Activated CD8-positive, alpha-beta T cell treated with anti-CD3 and anti-CD28 coated beads, Interleukin-2, amount 10 ng/mL, durations not matched to agents 7 days and 5 days (primary cell): ENCODE results near the gene ADAMTS1. TPM values are rescaled to one million over a fixed set of nuclear protein-coding genes. Genes with fewer than 3 reads are reported as not detected.

Source experiments
- ATAC-seq: fragments of 150-1000 bp; cut with Tn5 transposase; one replicate; pipeline ENCODE4 v1.10.0; 2021; ENCODE audit warnings: moderate library complexity
- CTCF ChIA-PET: fragments of 350-600 bp; sonication (Branson Sonifier 250); formaldehyde crosslinking; loops from one replicate; lab custom pipeline; 2021; ENCODE audit warnings: antibody characterized with exemption; lab: Charles Lee
- POLR2A ChIA-PET: fragments of 350-600 bp; sonication (Branson Sonifier 250); formaldehyde crosslinking; loops from one replicate; lab custom pipeline; 2021; ENCODE audit warnings: antibody characterized with exemption; lab: Charles Lee
- DNase-seq: peaks from one replicate; pipeline ENCODE4 v3.0.0-alpha.2; 2020
- H3K27ac Mint-ChIP-seq: one replicate; pipeline ENCODE4 v1.8.0; 2021; ENCODE audit warnings: mild to moderate bottlenecking, mixed read lengths
- H3K27me3 Mint-ChIP-seq: one replicate; pipeline ENCODE4 v1.8.0; 2021; ENCODE audit warnings: low read depth, mixed read lengths
- H3K36me3 Mint-ChIP-seq: one replicate; pipeline ENCODE4 v1.8.0; 2021; ENCODE audit warnings: low read depth, mixed read lengths
- H3K4me1 Mint-ChIP-seq: one replicate; pipeline ENCODE4 v1.8.0; 2021; ENCODE audit warnings: low read depth, mixed read lengths
- H3K4me3 Mint-ChIP-seq: one replicate; pipeline ENCODE4 v1.8.0; 2021; ENCODE audit warnings: mild to moderate bottlenecking, mixed read lengths
- H3K9me3 Mint-ChIP-seq: one replicate; pipeline ENCODE4 v1.8.0; 2022; ENCODE audit warnings: mixed read lengths; ENCODE audit not compliant: insufficient read depth
- total RNA-seq, 2 experiments: library from RNA; stranded (reverse); gene quantifications; one replicate each; pipeline ENCODE4 v1.2.3, GENCODE V29; 2021

ADAMTS1 gene
- total RNA-seq, 2 experiments from 2014 or later, result 0.99 to 1.4 TPM

DNA sequence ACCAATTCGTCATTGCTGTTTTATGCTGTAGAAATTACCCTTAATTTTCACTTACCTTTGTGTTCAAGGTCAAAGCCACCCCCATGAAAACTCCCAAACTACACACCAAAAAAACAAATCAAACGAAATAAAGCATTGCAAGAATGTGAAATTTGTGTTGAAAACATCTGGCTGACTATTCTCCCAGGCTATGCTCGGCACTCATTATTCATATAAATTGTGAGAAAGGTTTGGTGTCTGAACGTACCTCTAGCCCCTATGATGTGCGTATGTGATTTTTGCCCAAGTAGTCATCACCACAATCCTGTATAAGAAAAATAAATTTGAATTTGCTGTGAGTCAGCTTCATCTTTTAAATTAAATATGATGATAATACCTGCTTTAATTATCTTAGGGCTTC lies 34.9 kb downstream of the ADAMTS1 start:
- DNase-seq (no peak), ATAC-seq (no peak)
- ChIA-PET POLR2A (no interaction called here), CTCF (no interaction called here)
- Mint-ChIP-seq H3K27ac (no peak overlapping the region), H3K27me3 (peaks cover 2% of the 10 kb centered on the region), H3K4me3 (no peak overlapping the region), H3K4me1 (no peaks in the 10 kb centered on the region), H3K9me3 (no peaks in the 10 kb centered on the region), H3K36me3 (no peaks in the 10 kb centered on the region)

DNA sequence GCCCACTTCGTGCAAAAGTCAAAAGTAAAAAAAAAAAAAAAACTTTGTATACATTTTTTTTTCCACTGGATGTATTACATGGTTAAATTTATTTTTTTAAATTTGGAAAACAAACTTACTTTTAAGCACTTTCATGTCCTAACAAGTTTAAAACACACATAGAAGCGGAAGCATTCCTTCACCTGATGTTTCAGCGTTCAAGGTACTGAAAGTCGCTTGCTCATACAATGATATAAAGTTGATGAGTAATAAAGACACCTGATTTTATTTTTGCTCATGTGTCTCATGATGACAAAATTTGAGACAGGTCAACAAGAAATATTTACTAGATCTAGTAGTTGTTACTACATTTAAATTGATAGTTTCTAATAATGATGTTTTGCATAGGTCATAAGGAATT lies 35.5 kb downstream of the ADAMTS1 start:
- ChIA-PET CTCF (no interaction called here), POLR2A (no interaction called here)
- no peaks in the 10 kb centered on the region for H3K36me3 Mint-ChIP-seq
- no peak for ATAC-seq
- H3K27me3 Mint-ChIP-seq, result peaks cover 2% of the 10 kb centered on the region
- H3K27ac Mint-ChIP-seq, result no peak overlapping the region
- H3K4me1 Mint-ChIP-seq, result no peaks in the 10 kb centered on the region
- no peak for DNase-seq
- no peak overlapping the region for H3K4me3 Mint-ChIP-seq
- H3K9me3 Mint-ChIP-seq, result no peaks in the 10 kb centered on the region

DNA sequence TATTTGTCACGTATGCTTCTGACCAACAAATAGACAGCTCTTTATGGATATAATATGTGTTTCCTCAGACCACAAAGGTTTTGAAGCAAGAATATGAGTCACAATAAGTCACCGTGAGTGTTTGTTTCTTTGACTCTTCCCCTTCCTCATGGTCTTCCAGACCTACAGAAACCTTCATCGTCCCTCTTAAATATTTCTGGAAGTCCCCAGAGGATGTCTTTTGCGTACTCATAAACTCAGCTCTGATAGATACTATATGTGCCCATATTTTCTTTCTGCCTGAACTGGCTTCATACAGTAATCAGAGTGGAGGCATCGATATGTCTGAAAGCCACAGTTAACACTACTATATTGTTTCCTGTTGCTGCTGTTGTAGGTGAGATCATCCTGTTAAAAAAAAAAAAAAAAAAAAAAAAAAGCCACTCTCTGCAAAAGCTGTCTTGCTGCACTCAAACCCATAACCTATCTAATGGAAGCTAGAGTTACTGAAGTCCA lies 38.4 kb downstream of the ADAMTS1 start:
- ATAC-seq (no peak), DNase-seq (no peak)
- Mint-ChIP-seq H3K4me1 (no peaks in the 10 kb centered on the region), H3K27me3 (peaks cover 2% of the 10 kb centered on the region), H3K4me3 (no peak overlapping the region), H3K36me3 (no peaks in the 10 kb centered on the region), H3K27ac (no peak overlapping the region), H3K9me3 (no peaks in the 10 kb centered on the region)
- CTCF ChIA-PET, result no interaction called here
- POLR2A ChIA-PET, result no interaction called here

DNA sequence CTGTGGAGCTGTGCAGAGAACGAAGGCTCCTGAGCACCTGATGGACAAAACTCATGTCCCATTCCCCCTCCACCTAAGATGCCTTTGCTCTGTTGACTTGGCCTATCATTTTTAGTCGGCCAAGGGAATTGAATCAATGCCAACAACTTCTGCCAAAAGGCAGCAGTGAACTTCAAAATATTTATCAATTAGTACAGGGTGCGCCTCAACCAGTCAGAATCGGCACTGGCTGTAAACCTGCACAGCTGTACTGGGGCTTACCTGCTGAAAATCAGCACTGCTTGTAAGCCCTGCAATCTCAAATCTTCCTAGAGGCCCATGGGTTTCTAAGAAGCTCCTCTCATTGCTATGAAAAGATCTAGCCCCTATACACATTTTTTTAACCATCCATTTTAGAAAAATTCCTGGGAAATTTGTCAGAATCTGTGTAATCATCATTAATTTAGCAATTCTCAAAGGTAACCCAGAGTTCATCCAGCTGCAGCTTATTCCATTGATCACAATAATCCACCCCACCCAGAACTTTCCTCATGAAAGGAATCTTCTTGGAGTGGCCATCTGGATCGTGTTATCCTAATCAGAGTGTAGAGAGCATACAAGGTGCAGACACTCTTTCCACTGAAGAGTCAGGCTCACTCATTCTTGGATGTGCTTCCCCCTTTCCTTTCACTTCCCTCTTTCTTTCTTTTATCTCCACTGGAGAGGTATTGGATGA lies 40.2 kb downstream of the ADAMTS1 start:
- DNase-seq (no peak), ATAC-seq (no peak)
- ChIA-PET CTCF (interaction anchor here (1.5 kb wide), 1 partner anchor 11 kb away, joined by 4 read pairs; no protein-coding TSS in a partner anchor), POLR2A (no interaction called here)
- H3K36me3 Mint-ChIP-seq, result no peaks in the 10 kb centered on the region
- no peak overlapping the region for H3K4me3 Mint-ChIP-seq
- H3K9me3 Mint-ChIP-seq, result no peaks in the 10 kb centered on the region
- H3K4me1 Mint-ChIP-seq, result no peaks in the 10 kb centered on the region
- peaks cover 2% of the 10 kb centered on the region for H3K27me3 Mint-ChIP-seq
- H3K27ac Mint-ChIP-seq, result no peak overlapping the region

DNA sequence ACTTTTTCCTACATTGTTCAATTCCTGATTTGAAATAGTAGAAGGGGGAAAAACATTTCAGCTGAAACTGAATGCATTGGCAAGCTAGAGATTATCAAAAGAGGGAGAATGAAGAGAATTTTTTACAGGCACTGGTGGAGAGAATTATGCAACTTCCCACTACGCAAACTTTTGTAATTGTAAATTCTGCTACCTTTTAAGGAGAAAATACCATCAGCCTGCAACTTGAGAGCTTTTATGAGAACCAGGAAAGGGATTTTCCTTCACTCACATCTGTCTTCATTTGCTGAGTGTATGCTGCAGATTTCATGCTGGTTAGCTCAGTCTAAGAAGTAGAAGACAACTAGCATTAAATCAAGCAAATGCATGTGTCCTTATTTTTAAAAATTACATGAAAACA lies 43.7 kb downstream of the ADAMTS1 start:
- no peak overlapping the region for H3K4me3 Mint-ChIP-seq
- DNase-seq, result no peak
- H3K27me3 Mint-ChIP-seq, result no peaks in the 10 kb centered on the region
- ChIA-PET CTCF (no interaction called here), POLR2A (no interaction called here)
- H3K9me3 Mint-ChIP-seq, result peaks cover 2% of the 10 kb centered on the region
- ATAC-seq, result no peak
- H3K4me1 Mint-ChIP-seq, result no peaks in the 10 kb centered on the region
- H3K27ac Mint-ChIP-seq, result no peak overlapping the region
- H3K36me3 Mint-ChIP-seq, result no peaks in the 10 kb centered on the region

DNA sequence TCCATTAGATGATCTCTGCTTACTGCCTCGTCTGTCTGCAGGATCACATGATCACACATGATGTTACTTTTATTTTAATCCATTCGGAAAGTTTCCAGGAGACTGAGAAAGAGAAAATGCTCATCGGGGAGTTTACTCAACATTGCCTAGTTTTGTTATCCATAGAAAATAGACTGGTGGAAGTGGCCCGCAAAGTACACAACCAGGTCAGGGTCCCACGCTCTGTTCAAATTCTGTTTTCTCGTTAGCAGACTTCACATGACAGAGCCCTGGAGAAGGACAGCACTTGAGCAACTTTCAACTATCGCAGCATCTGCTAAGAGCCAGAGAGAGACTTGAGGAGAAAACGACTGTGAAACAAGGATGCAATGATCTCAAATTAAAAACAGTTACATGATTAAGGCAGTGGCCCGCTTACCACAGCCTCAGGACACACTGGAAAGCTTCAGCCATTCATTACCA lies 44.2 kb downstream of the ADAMTS1 start:
- H3K4me3 Mint-ChIP-seq, result no peak overlapping the region
- H3K36me3 Mint-ChIP-seq, result no peaks in the 10 kb centered on the region
- ChIA-PET CTCF (no interaction called here), POLR2A (no interaction called here)
- no peaks in the 10 kb centered on the region for H3K4me1 Mint-ChIP-seq
- peaks cover 2% of the 10 kb centered on the region for H3K9me3 Mint-ChIP-seq
- no peak overlapping the region for H3K27ac Mint-ChIP-seq
- DNase-seq (no peak), ATAC-seq (no peak)
- H3K27me3 Mint-ChIP-seq, result no peaks in the 10 kb centered on the region

DNA sequence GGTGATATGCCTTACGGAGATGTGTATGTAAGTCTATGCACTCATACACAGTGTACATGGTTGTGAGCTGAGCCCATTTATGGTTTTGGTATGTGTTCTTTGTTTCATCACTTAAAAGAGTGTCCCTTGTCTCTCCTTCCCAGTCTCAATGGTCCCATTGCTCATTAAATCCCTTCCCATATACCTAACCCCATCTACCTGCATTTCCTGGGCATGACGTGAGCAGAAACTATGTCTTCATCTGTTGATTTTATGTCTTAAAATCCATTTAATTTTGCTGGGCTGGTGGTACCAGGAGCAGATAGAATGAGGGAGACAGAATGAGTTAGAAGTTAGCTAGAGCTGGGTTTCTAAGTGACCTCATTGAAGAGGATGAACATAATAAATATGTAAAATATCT lies 44.8 kb downstream of the ADAMTS1 start:
- H3K4me1 Mint-ChIP-seq, result no peaks in the 10 kb centered on the region
- no peaks in the 10 kb centered on the region for H3K27me3 Mint-ChIP-seq
- ATAC-seq, result no peak
- peaks cover 2% of the 10 kb centered on the region for H3K9me3 Mint-ChIP-seq
- H3K27ac Mint-ChIP-seq, result no peak overlapping the region
- ChIA-PET CTCF (no interaction called here), POLR2A (no interaction called here)
- H3K36me3 Mint-ChIP-seq, result no peaks in the 10 kb centered on the region
- H3K4me3 Mint-ChIP-seq, result no peak overlapping the region
- DNase-seq, result no peak

DNA sequence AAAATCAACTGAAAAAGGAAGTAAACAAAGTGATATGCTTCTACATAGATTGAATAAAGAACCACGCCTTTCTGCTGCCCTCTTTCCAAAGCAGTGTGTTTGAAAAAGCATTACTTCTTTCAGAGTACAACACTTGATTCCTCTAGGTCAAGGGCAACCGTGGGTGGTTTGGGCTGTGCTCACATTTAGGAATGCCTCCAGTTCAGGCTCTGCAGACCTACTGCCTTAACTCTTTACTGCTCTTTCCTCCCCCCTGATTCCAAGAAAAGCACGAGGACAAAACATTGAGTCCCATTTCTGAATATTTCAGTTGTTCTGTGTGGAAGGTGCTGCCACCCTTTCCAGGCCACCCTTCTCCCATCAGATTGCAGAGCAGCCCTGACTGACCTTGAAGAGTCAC lies 45.2 kb downstream of the ADAMTS1 start:
- no peak overlapping the region for H3K4me3 Mint-ChIP-seq
- DNase-seq, result no peak
- ATAC-seq, result no peak
- ChIA-PET POLR2A (no interaction called here), CTCF (no interaction called here)
- peaks cover 2% of the 10 kb centered on the region for H3K9me3 Mint-ChIP-seq
- H3K36me3 Mint-ChIP-seq, result no peaks in the 10 kb centered on the region
- no peak overlapping the region for H3K27ac Mint-ChIP-seq
- H3K27me3 Mint-ChIP-seq, result no peaks in the 10 kb centered on the region
- H3K4me1 Mint-ChIP-seq, result no peaks in the 10 kb centered on the region

DNA sequence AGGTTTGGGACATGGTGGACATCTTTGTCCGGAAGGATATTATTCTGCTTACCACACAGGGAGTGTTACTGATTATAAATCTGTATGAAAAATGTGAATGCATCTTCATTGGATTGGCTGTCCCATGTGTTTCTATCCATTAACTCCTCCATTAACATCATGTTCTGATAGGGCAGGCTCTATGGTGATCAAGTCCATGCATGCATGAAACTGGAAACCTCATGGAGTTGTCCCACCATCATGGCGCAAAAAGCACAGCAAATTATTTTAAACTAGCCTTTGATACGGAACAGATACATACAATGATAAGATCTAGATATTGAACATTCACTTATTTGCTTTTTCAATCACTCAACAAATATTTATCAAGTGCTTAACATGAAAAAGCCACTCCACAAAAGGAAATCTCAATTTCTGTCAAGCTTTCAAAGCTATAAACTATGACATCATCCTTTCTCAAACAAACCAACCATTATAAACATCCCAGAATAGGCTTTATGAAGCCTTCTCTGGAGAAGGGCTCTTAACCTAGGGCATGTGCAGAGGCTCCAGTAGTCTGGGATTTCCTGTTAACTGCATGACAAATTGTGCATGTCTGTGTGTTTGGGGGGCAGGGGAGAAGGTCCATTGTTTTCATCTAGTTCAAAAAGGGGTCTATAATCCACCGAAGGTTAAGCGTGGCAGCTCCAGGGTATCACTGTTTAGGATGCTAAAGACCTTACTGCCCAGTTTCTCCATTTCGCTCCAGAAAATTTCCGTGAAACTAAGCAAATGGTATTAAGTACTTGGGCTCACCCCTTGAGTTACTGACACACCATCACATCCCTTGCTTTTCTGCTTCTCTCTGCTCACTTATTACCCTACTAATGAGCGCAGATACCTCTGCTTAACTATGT lies 46.1 kb downstream of the ADAMTS1 start:
- H3K4me1 Mint-ChIP-seq, result no peaks in the 10 kb centered on the region
- ChIA-PET POLR2A (no interaction called here), CTCF (no interaction called here)
- peaks cover 2% of the 10 kb centered on the region for H3K9me3 Mint-ChIP-seq
- DNase-seq, result no peak
- H3K36me3 Mint-ChIP-seq, result no peaks in the 10 kb centered on the region
- H3K27ac Mint-ChIP-seq, result no peak overlapping the region
- H3K27me3 Mint-ChIP-seq, result no peaks in the 10 kb centered on the region
- ATAC-seq, result no peak
- H3K4me3 Mint-ChIP-seq, result no peak overlapping the region

DNA sequence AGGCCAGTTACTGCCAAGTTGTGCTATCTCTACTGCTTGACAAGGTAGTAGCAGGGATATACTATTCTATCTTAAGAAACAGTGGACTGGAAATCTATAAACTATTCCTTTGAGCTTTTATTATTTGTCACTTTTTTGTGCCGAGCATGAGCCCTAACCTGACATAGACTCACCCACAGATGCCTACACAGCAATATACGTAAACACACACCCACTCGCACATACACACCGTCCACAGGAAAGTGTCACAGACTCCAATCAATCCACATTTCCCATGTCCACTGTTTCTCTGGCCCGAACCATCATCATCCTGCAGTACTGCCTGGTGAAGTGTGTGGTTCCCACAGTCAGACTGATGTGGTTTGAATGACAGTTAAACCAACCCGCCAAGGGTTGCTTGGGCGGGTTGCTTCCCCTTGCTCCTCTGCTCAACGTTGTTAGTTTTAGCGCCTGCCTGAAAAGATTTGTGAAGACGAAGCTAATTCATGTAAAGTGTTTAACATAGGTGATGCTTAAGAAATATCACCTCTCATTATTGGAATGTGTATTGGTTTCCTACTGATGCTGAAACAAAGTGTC lies 47.2 kb downstream of the ADAMTS1 start:
- H3K27ac Mint-ChIP-seq, result no peak overlapping the region
- DNase-seq (no peak), ATAC-seq (no peak)
- peaks cover 7% of the 10 kb centered on the region for H3K9me3 Mint-ChIP-seq
- no peaks in the 10 kb centered on the region for H3K4me1 Mint-ChIP-seq
- no peak overlapping the region for H3K4me3 Mint-ChIP-seq
- H3K27me3 Mint-ChIP-seq, result no peaks in the 10 kb centered on the region
- H3K36me3 Mint-ChIP-seq, result no peaks in the 10 kb centered on the region
- ChIA-PET CTCF (no interaction called here), POLR2A (no interaction called here)

DNA sequence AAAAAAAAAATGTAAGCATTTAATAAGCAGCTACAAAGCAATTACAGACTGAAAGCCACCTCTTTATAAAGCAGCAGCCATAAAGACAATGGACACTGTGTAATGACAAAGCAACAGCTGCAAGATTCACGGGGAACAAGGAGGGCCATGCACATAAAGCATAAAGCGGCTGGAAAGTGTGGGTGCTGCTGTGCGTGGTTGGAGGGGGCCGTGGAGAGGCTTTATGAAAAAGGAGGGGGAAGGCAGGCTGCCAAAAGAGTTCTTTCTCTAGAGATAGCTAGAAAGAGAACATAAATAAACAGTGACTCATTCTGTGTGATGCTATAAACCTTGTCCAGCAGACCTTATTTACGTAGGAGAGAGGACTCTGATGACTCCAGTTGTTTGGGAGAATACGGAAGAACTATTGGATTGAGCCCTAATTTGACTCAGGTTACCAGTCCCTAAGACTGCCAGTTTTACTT lies 49.3 kb downstream of the ADAMTS1 start:
- Mint-ChIP-seq H3K4me3 (no peak overlapping the region), H3K36me3 (no peaks in the 10 kb centered on the region)

DNA sequence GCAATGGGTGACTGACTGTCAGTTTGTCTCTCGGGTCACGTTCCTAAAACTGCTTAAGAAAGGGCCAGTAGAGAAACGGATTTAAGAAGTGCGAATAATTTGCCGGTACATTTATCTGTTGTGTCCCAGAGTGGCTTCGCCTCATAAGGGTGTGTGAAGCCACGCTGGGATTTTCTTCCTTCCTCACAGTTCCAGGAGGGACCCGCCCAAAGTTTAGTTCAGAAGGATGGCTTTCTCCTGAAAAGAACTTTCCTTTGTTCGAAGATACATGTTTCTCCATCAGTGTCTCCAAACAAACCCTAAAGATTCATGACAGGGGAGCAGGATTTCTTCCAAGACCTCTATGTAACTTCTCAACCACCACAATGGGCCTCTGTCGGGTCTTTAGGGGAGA lies 49.8 kb downstream of the ADAMTS1 start:
- H3K9me3 Mint-ChIP-seq, result peaks cover 7% of the 10 kb centered on the region
- ChIA-PET POLR2A (no interaction called here), CTCF (no interaction called here)
- H3K4me3 Mint-ChIP-seq, result no peak overlapping the region
- no peaks in the 10 kb centered on the region for H3K36me3 Mint-ChIP-seq
- no peaks in the 10 kb centered on the region for H3K4me1 Mint-ChIP-seq
- ATAC-seq, result no peak
- no peaks in the 10 kb centered on the region for H3K27me3 Mint-ChIP-seq
- DNase-seq, result no peak
- H3K27ac Mint-ChIP-seq, result no peak overlapping the region

More for the DNA sequence above, 49.3 kb downstream of the ADAMTS1 start:
- CTCF ChIA-PET, result no interaction called here
- DNase-seq, result no peak
- peaks cover 7% of the 10 kb centered on the region for H3K9me3 Mint-ChIP-seq
- ATAC-seq, result no peak
- POLR2A ChIA-PET, result no interaction called here
- no peaks in the 10 kb centered on the region for H3K4me1 Mint-ChIP-seq
- no peaks in the 10 kb centered on the region for H3K27me3 Mint-ChIP-seq
- H3K27ac Mint-ChIP-seq, result no peak overlapping the region
